Dedifferentiated amniotic fluid mesenchymal stem cell (primary cell): ENCODE results near the gene KCNH2.
"Not testable (repeated sequence)": the region's sequence is repeated elsewhere in the genome, so short reads cannot be mapped to it uniquely, and the experiment has no call there.

Source experiments
- DNase-seq: peaks from one replicate; pipeline ENCODE4 v3.0.0-alpha.2; 2016; ENCODE audit errors: extremely low spot score

Gene KCNH2

GRCh38 chr7:150934045-150934766 lies 43.9 kb downstream of the KCNH2 start:
- no peak for DNase-seq

GRCh38 chr7:150931199-150931869 lies 46.8 kb downstream of the KCNH2 start:
- DNase-seq = no peak

GRCh38 chr7:150928541-150928940 lies 49.6 kb downstream of the KCNH2 start:
- no peak for DNase-seq

GRCh38 chr7:150927956-150928344 lies 50.2 kb downstream of the KCNH2 start:
- DNase-seq = no peak

- no peak for DNase-seq
These were observed 50.8 kb downstream of the KCNH2 start for GRCh38 chr7:150927157-150927955.

- no peak for DNase-seq
These were observed 52.1 kb downstream of the KCNH2 start for GRCh38 chr7:150926066-150926465.

- DNase-seq = no peak
These were observed 53.7 kb downstream of the KCNH2 start for GRCh38 chr7:150924369-150924781.

- DNase-seq = no peak
These were observed 54.3 kb downstream of the KCNH2 start for GRCh38 chr7:150923802-150924201.

- no peak for DNase-seq
These were observed 54.9 kb downstream of the KCNH2 start for GRCh38 chr7:150923196-150923595.

- no peak for DNase-seq
These were observed 59.0 kb downstream of the KCNH2 start for GRCh38 chr7:150919160-150919559.

GRCh38 chr7:150918378-150918777 lies 59.7 kb downstream of the KCNH2 start:
- no peak for DNase-seq

GRCh38 chr7:150917969-150918368 lies 60.2 kb downstream of the KCNH2 start:
- no peak for DNase-seq

GRCh38 chr7:150916670-150917069 lies 61.5 kb downstream of the KCNH2 start:
- DNase-seq = no peak

GRCh38 chr7:150914966-150915365 lies 63.2 kb downstream of the KCNH2 start:
- no peak for DNase-seq

GRCh38 chr7:150914196-150914595 lies 63.9 kb downstream of the KCNH2 start:
- no peak for DNase-seq

GRCh38 chr7:150912427-150912826 lies 65.7 kb downstream of the KCNH2 start:
- no peak for DNase-seq

GRCh38 chr7:150911590-150912267 lies 66.4 kb downstream of the KCNH2 start:
- no peak for DNase-seq

- no peak for DNase-seq
These were observed 67.1 kb downstream of the KCNH2 start for GRCh38 chr7:150910996-150911422.

GRCh38 chr7:150910305-150910995 lies 67.7 kb downstream of the KCNH2 start:
- not testable (repeated sequence) for DNase-seq

- no peak for DNase-seq
These were observed 68.7 kb downstream of the KCNH2 start for GRCh38 chr7:150909200-150909995.

GRCh38 chr7:150908173-150908572 lies 69.9 kb downstream of the KCNH2 start:
- DNase-seq = no peak
